Testis (tissue), 2 donors: Measurements from ENCODE around the gene CDH23.

Source experiments
- POLR2A ChIP-seq: fragments of 450-650 bp; IDR thresholded peaks from one replicate; pipeline ENCODE4 v1.6.1; 2017; ENCODE audit warnings: antibody characterized with exemption, mild to moderate bottlenecking, moderate library complexity
- TF ChIP-seq, protein P1 (sequence below), 3 experiments: fragments of 450-650 bp in 2 of 3; fragments of 200-600 bp in 1 of 3; sonication (generic) in 1 of 3; IDR thresholded peaks; one replicate each; pipeline ENCODE4 v1.5.1; 2016 to 2019; ENCODE audit warnings: antibody characterized with exemption in 3 of 3, mild to moderate bottlenecking in 2 of 3, moderate library complexity in 1 of 3

- TF ChIP-seq, protein P1, sequence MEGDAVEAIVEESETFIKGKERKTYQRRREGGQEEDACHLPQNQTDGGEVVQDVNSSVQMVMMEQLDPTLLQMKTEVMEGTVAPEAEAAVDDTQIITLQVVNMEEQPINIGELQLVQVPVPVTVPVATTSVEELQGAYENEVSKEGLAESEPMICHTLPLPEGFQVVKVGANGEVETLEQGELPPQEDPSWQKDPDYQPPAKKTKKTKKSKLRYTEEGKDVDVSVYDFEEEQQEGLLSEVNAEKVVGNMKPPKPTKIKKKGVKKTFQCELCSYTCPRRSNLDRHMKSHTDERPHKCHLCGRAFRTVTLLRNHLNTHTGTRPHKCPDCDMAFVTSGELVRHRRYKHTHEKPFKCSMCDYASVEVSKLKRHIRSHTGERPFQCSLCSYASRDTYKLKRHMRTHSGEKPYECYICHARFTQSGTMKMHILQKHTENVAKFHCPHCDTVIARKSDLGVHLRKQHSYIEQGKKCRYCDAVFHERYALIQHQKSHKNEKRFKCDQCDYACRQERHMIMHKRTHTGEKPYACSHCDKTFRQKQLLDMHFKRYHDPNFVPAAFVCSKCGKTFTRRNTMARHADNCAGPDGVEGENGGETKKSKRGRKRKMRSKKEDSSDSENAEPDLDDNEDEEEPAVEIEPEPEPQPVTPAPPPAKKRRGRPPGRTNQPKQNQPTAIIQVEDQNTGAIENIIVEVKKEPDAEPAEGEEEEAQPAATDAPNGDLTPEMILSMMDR (IDR thresholded peaks at IDR 0.05) = no peak
- TF ChIP-seq POLR2A = no peak
Observed at GRCh38 chr10:71447676-71448075, 51.0 kb downstream of the CDH23 start.
